ENCODE data around the gene MYO18B.

MYO18B gene

DNA sequence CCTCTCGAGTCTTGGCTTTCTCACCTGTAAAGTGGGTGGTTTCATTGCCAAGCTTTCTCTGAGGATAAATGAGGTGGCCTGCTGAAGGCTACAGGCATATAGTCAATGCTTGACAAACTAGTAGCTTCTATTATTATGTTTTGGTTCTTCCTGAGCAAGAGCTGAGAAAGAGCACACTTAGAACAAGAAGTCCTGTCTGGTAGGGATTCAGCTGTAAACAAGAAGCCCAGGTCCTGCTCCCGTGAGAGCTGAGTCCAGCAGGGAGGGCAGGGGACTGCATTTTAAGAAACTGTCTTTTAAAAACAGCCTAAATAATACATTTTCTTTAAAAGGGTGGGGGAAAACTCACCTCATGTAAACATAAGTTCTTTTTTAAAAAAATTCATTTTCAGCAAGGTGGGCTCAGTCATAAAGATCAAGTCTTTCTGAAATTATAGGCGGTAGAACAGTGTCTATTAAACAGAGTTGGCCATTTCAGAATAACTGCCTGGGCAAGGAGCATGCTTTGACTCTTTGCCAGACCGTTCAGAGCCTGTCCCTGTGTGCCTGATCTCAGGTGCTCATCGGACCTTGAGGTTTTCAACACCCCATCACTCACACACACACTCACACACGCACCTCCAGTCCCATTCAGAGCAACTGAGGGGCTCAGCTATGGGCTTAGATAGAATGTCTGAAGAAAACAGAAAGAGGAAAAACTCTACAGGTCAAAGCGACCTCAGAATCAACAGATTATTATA, 29.2 kb upstream of the MYO18B start:
- no peak overlapping the region for H3K4me3 ChIP-seq (ENCODE audit: low read depth, low read length)

DNA sequence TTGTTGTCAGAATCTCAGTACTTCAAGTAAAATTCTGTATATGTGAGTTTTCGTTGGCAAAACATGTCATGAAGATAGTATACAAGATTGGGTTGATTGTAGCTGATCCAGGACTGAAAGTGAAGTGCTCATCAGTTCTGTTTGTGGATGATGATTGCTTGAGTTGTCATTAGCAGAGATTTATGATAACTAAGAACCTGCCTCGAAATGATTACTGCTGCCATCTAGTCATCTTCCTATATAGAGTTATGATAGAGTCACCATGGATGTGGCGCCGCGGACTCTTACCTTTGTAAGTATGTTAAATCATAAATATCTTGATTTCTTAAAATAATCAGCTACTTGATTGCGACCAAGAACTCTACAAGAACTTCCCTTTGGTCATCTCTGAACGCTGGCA, 27.9 kb upstream of the MYO18B start:
- H3K4me3 ChIP-seq (ENCODE audit: low read depth, low read length) = no peak overlapping the region

DNA sequence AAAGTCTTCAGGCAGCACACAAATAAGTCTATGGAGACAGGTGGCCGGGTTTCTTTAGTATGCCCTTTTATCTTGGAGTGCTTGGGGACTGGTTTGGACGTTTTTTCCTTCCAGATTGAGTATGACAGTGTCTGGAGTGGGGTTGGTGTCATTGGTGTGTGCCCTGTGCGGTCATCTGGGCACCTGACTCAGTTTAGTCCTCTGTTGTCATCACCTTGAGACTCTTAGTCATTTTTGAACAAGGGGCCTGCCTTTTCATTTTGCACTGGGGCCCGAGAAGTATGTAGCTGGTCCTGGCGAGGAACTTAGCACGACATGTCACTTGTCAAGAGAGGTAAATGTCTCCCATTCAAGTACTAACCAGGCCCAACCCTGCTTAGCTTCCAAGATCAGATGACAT, 27.2 kb upstream of the MYO18B start:
- no peak overlapping the region for H3K4me3 ChIP-seq (ENCODE audit: low read depth, low read length)

DNA sequence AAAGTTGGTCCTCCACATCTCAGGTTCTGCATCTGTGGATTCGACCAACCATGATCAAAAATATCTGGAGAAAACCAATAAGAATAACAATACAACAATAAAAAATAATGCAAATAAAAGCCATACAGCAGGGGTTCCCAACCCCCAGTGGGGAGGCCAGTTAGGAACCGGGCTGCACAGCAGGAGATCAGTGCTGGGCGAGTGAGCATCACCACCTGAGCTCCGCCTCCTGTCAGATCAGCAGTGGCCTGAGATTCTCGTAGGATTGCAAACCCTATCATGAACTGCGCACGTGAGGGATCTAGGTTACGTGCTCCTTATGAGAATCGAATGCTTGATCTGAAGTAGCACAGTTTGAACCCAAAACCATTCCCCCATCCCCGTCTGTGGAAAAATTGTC, 25.4 kb upstream of the MYO18B start:
- no peak overlapping the region for H3K4me3 ChIP-seq (ENCODE audit: low read depth, low read length)

DNA sequence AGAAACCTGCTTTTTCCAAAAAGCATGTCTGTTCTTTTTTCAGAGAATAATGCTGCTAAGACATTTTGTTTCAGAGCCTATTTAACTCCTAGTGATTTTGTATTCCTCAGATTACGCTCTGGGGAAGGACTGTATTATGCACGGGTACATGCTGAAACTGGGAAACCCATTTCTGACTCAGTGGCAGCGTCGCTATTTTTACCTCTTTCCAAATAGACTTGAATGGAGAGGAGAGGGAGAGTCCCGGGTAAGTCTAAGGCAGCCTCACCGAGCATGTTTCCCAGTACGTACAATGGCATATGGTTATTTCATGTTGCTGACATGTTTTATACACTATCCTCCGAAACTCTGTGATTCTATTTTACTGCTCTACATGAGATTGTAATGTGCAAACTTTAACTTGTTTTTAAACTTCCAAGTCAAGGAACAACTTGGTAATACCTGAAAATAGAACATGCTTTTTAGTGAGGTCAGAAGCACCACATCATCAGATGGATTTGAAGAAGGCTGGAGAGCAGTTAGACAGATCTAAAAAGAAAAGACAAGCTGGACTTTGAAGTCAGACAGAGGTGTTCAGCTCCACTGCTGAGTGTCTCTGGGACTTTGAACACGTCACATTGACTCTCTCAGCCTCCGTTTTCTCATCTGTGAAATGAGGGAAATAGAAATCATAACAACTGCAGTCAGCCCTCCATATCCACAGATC, 23.7 kb upstream of the MYO18B start:
- no peak overlapping the region for H3K4me3 ChIP-seq (ENCODE audit: low read depth, low read length)

DNA sequence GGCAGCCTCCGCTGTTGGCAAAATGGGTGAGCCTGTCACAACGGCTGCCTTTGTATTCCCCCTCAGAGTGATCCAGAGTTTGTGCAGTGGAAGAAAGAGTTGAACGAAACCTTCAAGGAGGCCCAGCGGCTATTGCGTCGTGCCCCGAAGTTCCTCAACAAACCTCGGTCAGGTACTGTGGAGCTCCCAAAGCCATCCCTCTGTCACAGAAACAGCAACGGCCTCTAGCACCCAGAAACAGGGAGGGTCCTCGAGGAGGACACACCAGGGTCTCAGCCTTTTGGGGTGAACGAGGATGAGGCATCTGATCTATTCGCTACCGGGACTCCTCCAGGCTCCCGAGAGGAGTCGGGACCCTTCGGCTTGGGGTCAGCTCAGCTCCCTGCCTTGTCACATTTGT, 19.8 kb upstream of the MYO18B start:
- no peak overlapping the region for H3K4me3 ChIP-seq (ENCODE audit: low read depth, low read length)

DNA sequence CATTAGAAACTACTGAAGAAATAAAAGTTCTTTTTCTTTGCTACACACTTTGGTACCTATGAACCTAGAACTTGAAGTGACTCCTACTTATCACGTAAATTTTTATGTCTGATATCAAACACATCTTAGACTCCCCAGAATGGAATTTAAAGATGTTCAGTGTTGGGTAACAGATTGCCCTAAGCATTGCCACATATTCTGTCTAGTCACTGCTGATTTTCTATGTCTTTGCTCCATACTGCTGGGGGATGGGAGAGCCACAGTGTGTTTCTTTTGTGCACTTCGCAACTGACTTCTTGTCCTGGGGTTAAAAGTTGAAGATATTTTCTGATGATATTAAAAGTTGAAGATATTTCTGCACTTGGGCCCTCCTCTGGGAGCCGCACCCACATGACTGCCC, 19.4 kb upstream of the MYO18B start:
- no peak overlapping the region for H3K4me3 ChIP-seq (ENCODE audit: low read depth, low read length)

DNA sequence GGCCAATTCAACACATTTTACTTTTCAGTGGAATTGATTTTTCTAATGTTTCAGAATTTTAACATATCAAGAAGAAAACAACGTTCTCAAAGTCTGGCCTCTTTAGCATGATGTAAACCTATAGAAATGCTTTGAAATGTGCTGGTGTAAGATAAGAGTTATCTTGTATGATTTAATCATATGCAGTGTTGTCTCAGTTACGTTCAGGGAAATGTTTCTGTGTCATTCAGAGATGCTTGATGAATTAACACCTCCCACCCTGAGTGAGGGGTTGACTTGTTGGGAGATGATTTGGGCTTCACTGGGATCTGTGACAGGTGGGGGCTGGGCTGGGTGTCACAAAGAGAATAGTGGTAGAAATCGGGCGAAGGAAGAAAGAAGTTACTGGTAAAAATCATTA, 15.7 kb upstream of the MYO18B start:
- H3K4me3 ChIP-seq (ENCODE audit: low read depth, low read length) = no peak overlapping the region

DNA sequence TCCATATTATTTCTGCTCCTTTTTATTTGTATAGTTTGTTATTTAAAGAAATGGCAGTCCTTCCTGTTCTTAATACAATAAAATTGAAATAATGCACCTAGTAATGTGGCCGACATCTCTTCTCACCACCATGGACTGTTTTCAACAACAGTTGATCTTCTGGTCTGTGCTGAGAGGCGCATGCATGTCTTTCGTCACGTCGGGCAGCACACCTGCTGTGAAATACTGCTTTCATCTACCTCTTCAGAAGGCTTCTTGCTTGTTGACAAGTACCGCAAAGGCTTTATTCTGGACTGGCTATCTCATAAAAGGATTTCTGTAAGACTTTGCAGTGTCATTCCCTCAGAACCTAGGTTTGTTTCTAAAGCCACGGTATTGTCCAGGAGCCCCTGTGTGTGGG, 13.9 kb upstream of the MYO18B start:
- no peak overlapping the region for H3K4me3 ChIP-seq (ENCODE audit: low read depth, low read length)

DNA sequence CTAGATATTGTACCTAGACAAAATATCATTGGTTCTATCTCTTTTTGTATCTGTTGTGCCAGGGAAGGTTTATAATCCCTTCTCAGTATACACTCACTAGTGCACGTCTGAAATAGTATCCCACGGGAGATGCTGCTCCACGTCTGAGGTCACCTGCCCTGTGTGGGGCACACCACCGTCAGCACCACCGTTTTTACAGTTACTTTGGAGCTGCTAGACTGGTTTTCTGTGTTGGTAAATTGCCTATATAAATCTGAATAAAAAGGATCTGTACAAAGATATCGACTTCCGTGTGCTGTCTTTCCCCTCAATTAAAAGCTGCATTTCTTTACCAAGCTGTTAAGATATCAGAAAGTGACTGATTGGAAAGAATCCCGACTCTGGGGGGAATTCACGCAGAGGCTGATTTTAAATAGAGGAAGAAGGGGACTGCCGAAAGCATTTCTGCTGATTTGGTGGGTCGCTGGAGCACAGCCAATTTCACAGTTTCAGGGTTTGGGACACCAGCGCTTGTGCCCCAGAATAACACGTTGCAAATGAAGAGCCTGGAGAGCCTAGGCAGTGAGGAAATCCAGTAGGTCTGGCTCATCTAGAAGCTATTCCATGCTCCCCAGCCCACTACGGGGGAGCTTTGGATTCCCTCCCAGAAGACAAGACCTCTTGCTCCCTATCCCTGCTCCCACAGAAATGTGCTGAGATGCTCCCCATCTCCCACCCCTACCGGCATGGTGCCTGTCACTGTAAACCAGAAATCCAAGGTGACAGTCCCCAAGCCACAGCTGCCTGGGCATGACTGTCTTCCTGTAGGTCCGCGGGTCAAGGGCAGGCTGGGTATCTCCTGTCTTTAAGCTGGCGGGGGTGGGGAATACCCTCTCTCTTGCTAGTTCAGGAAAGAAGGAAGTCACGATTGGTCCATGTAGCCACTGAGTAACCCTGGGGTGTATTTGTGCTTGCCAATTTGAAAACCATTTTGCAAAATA, 12.7 kb upstream of the MYO18B start:
- H3K4me3 ChIP-seq (ENCODE audit: low read depth, low read length) = no peak overlapping the region

DNA sequence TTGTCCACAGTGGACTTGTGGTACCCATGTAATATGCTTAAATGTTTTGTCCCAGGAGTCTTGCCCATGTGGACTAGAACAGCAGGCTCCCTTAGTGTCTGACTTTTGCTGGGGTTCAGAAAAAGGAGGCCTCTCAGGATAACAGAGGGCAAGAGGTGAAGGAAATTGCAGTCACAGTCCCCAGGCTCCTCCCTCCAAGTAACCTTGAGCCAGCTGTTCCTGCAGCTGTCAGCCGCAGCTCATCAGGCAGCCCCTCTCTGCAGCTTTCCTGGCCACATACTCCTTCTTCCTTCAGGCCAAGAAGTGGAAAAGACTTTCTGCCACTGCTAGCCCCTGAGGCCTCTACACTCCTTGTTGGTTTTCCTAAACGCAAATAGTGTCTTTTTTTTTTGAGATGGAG, 6.3 kb upstream of the MYO18B start:
- no peak overlapping the region for H3K4me3 ChIP-seq (ENCODE audit: low read depth, low read length)

DNA sequence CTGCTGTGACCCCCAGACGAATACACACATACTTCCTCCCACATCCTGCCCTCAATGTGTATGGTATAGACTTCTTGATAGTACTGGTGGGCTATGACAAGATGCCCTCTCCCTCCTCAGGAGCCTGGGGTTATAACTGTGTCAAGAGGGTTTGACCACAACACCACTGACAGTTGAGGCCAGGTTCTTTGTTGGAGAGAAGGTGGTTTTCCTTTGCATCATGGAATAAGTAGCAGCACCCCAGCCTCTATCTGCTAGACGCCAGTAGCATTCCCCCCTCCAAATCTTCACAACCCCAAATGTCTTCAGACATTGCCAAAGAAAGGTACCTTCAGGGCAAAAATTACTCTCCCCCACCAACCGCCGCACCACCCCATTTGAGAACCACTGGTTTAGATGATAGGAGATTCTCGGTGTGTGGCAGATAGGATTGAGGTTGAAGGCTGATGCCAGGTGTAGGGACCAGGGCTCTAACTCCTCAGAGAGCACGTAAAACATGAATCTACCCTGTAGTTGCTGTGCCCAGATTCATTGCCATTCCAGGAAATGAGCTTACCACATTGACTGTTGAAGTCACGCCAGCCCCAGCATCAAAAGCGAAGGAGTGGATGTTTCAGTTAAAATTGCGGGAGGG, 5.5 kb upstream of the MYO18B start:
- H3K4me3 ChIP-seq (ENCODE audit: low read depth, low read length) = no peak overlapping the region

DNA sequence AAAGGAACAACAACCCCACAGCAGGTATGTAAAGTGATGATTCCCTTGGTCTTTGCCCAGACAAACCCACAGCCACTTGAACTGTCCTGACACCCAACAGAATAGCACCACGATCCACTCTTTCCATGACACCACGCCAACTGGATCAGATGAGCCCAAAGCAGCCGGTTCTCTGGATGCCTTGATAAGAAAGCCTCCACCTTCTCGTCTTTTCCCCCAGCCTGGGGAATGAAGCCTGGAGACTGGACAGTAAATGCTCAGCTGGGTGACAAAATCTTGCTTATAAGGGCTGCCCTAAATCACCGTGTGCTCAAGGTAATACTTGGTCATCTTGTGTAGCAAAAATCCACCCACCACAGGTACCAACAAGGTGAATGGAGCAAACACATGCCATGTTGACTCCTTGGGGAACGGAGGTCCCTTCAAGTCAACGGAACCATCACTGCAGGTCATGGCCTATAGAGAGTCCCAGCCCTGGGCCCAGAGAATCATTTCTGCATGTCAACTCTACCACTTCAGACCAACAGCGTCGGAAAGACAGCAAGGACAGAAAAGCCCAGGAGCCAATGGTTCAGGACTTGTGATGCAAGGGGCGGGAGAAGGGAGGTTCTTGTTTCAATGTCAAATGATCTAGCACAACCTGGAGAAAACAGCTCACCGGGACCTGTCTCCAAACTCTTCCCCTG, 2.2 kb upstream of the MYO18B start:
- H3K4me3 ChIP-seq (ENCODE audit: low read depth, low read length) = no peak overlapping the region

DNA sequence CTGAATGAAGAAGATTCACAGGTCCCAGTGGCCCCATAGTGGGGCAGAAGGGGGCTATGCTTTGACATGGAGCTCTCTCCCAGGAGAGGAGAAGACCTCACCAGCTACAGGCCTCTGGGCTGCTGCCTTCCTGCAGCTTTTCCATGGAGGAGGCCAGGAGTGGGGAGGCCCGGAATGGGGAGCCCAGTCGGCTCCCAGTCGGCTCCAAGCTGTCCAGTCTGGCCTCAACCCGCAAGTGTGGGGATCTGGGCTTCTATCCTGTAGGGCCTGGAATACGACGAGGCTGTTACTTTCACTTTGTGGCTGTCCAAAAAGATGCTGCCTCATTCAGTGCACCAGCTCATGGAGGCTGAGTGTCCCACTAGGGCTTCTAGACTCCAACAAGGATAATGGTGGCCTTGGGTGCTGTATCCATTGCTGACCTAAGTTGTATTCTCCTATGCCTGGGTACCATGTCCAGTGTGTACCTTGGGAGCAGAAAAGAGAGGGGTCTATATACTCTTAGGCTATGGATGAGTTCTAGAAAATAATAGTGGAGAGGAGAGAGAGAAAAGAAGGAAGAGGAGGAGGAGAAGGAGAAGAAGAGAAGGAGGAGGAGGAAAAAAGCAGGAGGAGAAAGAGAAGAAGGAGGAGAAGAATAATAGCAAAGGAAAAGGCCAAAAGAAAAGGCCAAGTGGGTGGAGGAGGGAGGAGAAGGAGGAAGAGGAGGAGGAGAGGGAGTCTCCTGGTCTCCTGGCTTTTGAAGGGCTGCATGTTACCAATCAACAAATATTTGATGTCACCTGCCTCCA, 1.1 kb downstream of the MYO18B start:
- H3K4me3 ChIP-seq (ENCODE audit: low read depth, low read length) = no peak overlapping the region

DNA sequence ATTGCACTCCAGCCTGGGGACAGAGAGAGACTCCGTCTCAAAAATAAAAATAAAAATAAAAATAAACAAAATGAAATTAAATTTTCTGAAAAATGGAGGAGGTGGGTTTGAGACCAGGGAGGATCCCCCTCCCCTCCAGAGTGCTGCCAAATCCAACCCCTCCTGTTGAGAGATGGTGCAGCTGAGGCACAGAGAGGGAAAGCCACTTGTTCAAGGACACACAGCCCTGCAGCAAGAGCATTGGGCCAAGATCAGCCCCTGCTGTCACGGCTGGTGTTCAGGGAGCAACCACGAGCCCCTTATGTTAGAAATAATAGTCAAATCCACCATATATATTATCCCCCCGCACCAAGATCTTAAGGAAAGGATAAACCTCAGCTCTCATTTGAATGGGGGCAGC, 2.7 kb downstream of the MYO18B start:
- no peak overlapping the region for H3K4me3 ChIP-seq (ENCODE audit: low read depth, low read length)

DNA sequence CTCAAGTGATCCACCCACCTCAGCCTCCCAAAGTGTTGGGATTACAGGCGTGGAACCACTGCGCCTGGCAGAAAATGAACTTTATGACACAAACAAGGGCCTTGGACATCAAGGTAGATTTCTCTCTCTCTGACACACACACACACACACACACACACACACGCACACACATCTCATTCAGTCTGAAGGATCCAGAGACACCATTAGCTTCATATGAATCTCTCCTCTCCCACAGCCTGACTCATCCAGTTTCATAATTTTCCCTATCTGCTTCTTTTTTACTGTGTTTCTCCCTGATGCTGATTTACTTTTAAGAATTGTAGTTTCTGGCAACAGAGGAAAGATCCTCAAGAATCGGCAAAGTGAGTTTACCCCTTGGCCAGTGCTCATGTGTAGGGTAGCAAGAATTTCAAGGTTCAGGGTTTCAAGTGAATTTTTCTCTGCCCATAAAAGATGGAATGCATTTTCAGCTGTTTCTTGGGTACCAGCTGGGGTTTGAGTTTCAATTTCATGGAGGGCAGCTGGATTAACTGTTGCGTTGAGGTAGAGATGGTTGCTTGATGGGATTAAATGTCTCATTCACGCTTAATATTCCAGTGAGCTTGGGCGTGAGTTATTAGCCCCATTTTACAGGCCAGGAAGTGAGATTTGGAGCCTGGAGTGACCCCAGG, 3.5 kb downstream of the MYO18B start:
- H3K4me3 ChIP-seq (ENCODE audit: low read depth, low read length) = no peak overlapping the region

DNA sequence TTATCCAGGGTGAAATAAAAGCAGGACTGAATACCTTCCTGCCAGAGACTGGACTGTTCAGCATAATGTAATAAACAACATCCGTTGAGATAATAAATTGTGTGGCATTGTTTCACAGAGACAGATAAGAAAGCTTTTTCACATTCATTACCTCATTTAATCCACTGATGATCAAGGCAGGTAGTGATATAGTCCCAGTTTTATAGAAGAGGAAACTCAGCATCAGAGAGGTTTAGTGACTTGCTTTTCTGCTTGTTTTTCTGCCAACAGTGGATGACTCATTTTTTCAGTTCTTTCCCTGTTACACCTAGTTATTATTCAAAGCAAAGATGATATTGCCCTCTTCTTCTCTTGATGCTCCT, 4.0 kb downstream of the MYO18B start:
- H3K4me3 ChIP-seq (ENCODE audit: low read depth, low read length) = no peak overlapping the region

DNA sequence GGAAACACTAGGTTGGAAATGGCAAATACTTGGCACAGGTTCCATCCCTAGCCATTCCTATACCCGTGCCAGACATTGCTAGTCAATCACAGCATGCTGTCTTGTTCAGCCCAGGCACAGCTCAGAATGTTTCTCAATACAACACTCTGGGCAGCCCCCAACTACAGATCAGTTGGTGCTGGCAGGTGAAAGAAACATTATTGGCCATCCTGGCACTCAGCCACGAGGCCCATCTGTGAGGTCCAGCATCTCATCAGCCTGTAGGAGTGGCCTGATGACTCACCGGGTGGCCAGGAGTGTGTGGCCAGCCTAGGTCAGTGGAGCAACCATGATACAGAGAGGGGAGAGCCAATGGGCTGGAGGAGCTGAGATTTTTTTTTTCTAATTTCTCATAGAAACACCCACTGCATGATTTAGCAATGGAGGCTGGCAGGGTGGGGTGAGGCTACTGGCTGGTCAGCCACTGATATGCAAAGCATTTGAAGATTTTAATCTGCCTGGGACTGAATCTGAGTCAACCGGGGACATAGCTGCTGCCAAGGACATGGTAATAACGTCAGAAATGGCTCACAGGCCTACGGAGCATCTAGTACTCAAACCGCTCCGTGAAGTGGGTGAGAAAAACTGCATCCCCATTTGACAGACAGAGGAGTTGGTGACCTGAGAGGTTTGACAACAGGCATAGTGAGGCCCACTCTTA, 5.4 kb downstream of the MYO18B start:
- no peak overlapping the region for H3K4me3 ChIP-seq (ENCODE audit: low read depth, low read length)

DNA sequence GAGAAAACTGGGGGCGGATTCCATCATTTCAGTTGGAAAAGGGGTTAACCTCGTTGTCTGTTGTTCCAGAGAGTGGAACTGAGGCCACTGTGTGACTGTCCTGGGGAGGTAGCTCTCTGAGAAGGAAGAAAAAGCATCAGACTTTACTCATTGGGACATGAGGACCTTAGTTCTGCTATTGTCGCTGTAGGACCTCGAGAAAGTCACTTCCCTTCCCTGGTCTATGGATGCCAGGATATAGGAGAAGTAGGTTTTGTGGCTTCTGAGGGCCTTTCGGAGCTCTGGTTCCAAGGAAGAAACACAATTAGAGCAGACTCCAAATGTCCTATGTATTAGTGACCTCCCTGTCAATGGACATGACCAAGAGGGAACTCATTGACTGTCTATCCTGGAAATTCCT, 6.2 kb downstream of the MYO18B start:
- no peak overlapping the region for H3K4me3 ChIP-seq (ENCODE audit: low read depth, low read length)
